Neural progenitor cell (in vitro differentiated cells): ENCODE data around the gene DNMT3L. TPM values are rescaled to one million over a fixed set of nuclear protein-coding genes. Genes with fewer than 3 reads are reported as not detected.

ENCODE experiments used
- DNase-seq: peaks from one replicate; pipeline ENCODE4 v3.0.0-alpha.2; 2016; ENCODE audit warnings: low spot score
- H2AFZ ChIP-seq: fragments of 200-600 bp; sonication (generic); replicated peaks from 2 replicates; pipeline ENCODE4 v1.6.1; 2016; ENCODE audit warnings: antibody characterized with exemption
- H3F3A ChIP-seq: fragments of 200-600 bp; sonication (generic); 2 replicates; pipeline ENCODE4 v1.6.1; 2016; ENCODE audit warnings: antibody characterized with exemption, low read depth
- H3K27ac ChIP-seq: fragments of 200-600 bp; sonication (generic); 2 replicates; pipeline ENCODE4 v1.5.1; 2016; ENCODE audit warnings: mild to moderate bottlenecking
- H3K27me3 ChIP-seq: fragments of 200-600 bp; sonication (generic); 2 replicates; pipeline ENCODE4 v1.6.1; 2016; ENCODE audit warnings: mild to moderate bottlenecking, moderate library complexity
- H3K36me3 ChIP-seq: fragments of 200-600 bp; sonication (generic); 2 replicates; pipeline ENCODE4 v1.5.1; 2016
- H3K4me1 ChIP-seq: fragments of 200-600 bp; sonication (generic); 2 replicates; pipeline ENCODE4 v1.6.1; 2016; ENCODE audit warnings: mixed run types
- H3K4me2 ChIP-seq: fragments of 200-600 bp; sonication (generic); 2 replicates; pipeline ENCODE4 v1.6.1; 2016
- H3K4me3 ChIP-seq: fragments of 200-600 bp; sonication (generic); 2 replicates; pipeline ENCODE4 v1.5.1; 2016
- H3K79me2 ChIP-seq: fragments of 200-600 bp; sonication (generic); 2 replicates; pipeline ENCODE4 v1.6.1; 2016; ENCODE audit warnings: low read depth
- H3K9ac ChIP-seq: fragments of 200-600 bp; sonication (generic); 2 replicates; pipeline ENCODE4 v1.6.1; 2016
- H3K9me3 ChIP-seq: fragments of 200-600 bp; sonication (generic); 2 replicates; pipeline ENCODE4 v1.5.1; 2016; ENCODE audit warnings: low read depth
- H4K20me1 ChIP-seq: fragments of 200-600 bp; sonication (generic); 2 replicates; pipeline ENCODE4 v1.6.1; 2016; ENCODE audit warnings: low read depth
- H3K27ac Mint-ChIP-seq: 3 replicates; pipeline ENCODE4 v1.8.0; 2021; ENCODE audit warnings: mixed read lengths
- H3K27me3 Mint-ChIP-seq: 2 replicates; pipeline ENCODE4 v1.8.0; 2022; ENCODE audit warnings: low read depth, mild to moderate bottlenecking, inconsistent platforms, moderate library complexity, mixed read lengths; ENCODE audit not compliant: insufficient read depth
- H3K36me3 Mint-ChIP-seq: 3 replicates; pipeline ENCODE4 v1.8.0; 2021; ENCODE audit warnings: mixed read lengths
- H3K4me1 Mint-ChIP-seq: 3 replicates; pipeline ENCODE4 v1.8.0; 2021; ENCODE audit warnings: mixed read lengths
- H3K4me3 Mint-ChIP-seq: 3 replicates; pipeline ENCODE4 v1.8.0; 2021; ENCODE audit warnings: mild to moderate bottlenecking, moderate library complexity, mixed read lengths
- H3K9me3 Mint-ChIP-seq: 3 replicates; pipeline ENCODE4 v1.8.0; 2020; ENCODE audit warnings: mixed read lengths
- EZH2 ChIP-seq: fragments of 200-600 bp; sonication (generic); IDR thresholded peaks from 2 replicates; pipeline ENCODE4 v1.6.1; 2017; ENCODE audit warnings: antibody characterized with exemption, mild to moderate bottlenecking, moderate library complexity
- EZH2phosphoT487 ChIP-seq: fragments of 200-600 bp; sonication (generic); IDR thresholded peaks from 2 replicates; pipeline ENCODE4 v1.6.1; 2017; ENCODE audit warnings: antibody characterized with exemption
- total RNA-seq: library from RNA; depleted of rRNA; stranded (reverse); fragments of >200 nt; gene quantifications from 2 replicates; pipeline ENCODE4 v1.2.3, GENCODE V29; 2015; ENCODE audit warnings: low replicate concordance
- TF ChIP-seq, protein P1 (sequence below): fragments of 200-600 bp; sonication (generic); IDR thresholded peaks from 2 replicates; pipeline ENCODE4 v1.5.1; 2017; ENCODE audit warnings: antibody characterized with exemption, mild to moderate bottlenecking

DNMT3L gene
- total RNA-seq, 1 donor from 2014 or later, result not detected

DNA sequence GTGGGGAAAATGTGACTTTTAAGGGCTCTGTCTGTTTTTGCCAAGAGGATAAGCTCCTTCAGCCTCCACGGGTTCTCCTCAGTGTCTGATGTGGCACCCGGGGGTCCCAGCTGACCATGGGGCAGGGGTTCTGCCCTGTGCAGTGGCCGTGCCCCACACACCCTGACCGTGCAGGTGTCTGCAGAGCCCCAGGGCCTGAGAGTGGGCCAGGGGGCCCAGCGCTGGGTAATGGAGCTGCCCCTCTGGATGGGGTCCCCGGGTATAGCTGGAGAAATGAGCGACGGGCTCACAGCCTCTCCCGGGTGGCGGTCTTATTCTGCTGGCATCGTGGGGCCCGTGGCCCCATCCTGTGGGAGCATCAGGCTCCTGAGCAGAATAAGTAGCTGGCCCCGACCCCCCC is 35.2 kb upstream of the DNMT3L start:
- Histone ChIP-seq H4K20me1 (peaks cover 15% of the 10 kb centered on the region), H3K9ac (no peak overlapping the region), H3K4me1 (peaks cover 8% of the 10 kb centered on the region), H3K9me3 (no peaks in the 10 kb centered on the region), H3K79me2 (peaks cover 2% of the 10 kb centered on the region), H3K36me3 (no peaks in the 10 kb centered on the region), H3K27ac (no peak overlapping the region), H2AFZ (no peak overlapping the region), H3F3A (peaks cover 4% of the 10 kb centered on the region), H3K4me2 (no peak overlapping the region), H3K27me3 (peaks cover 22% of the 10 kb centered on the region), H3K4me3 (no peak overlapping the region)
- H3K36me3 Mint-ChIP-seq, result no peaks in the 10 kb centered on the region
- TF ChIP-seq, protein P1, sequence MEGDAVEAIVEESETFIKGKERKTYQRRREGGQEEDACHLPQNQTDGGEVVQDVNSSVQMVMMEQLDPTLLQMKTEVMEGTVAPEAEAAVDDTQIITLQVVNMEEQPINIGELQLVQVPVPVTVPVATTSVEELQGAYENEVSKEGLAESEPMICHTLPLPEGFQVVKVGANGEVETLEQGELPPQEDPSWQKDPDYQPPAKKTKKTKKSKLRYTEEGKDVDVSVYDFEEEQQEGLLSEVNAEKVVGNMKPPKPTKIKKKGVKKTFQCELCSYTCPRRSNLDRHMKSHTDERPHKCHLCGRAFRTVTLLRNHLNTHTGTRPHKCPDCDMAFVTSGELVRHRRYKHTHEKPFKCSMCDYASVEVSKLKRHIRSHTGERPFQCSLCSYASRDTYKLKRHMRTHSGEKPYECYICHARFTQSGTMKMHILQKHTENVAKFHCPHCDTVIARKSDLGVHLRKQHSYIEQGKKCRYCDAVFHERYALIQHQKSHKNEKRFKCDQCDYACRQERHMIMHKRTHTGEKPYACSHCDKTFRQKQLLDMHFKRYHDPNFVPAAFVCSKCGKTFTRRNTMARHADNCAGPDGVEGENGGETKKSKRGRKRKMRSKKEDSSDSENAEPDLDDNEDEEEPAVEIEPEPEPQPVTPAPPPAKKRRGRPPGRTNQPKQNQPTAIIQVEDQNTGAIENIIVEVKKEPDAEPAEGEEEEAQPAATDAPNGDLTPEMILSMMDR, result no peak
- TF ChIP-seq EZH2, result no peak
- no peak for TF ChIP-seq EZH2phosphoT487
- H3K27ac Mint-ChIP-seq, result no peak overlapping the region
- no peaks in the 10 kb centered on the region for H3K27me3 Mint-ChIP-seq
- H3K4me1 Mint-ChIP-seq, result peaks cover 11% of the 10 kb centered on the region
- DNase-seq, result no peak
- H3K9me3 Mint-ChIP-seq, result no peaks in the 10 kb centered on the region
- H3K4me3 Mint-ChIP-seq, result no peak overlapping the region

DNA sequence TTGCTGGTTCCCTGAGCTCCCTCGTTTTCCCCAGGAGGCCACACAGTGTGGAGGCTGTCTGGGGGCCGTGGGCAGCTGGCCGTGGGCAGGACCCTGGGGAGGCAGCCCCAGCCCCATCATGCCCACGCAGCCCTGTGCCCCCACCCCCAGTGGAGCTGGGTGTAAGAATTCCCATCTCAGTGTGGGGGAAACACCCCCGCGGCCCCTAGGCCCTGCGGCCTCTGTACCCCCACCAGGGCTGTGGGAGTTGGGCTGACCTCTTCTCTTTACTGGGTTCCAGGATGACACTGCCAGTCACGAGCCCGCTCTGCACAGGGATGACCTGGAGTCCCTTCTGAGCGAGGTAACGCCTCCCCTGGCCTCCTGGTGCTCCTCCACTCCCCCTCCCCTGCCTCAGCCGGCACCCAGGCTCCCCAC is 34.4 kb upstream of the DNMT3L start:
- Histone ChIP-seq H3K36me3 (no peaks in the 10 kb centered on the region), H3K9ac (no peak overlapping the region), H3K27me3 (peaks cover 22% of the 10 kb centered on the region), H3F3A (peaks cover 4% of the 10 kb centered on the region), H3K4me2 (no peak overlapping the region), H3K4me1 (peaks cover 8% of the 10 kb centered on the region), H2AFZ (no peak overlapping the region), H3K27ac (no peak overlapping the region), H3K79me2 (no peaks in the 10 kb centered on the region), H3K4me3 (no peak overlapping the region), H3K9me3 (no peaks in the 10 kb centered on the region), H4K20me1 (peaks cover 7% of the 10 kb centered on the region)
- DNase-seq, result no peak
- Mint-ChIP-seq H3K27me3 (no peaks in the 10 kb centered on the region), H3K4me3 (no peak overlapping the region), H3K36me3 (no peaks in the 10 kb centered on the region), H3K4me1 (peaks cover 7% of the 10 kb centered on the region), H3K27ac (no peak overlapping the region), H3K9me3 (no peaks in the 10 kb centered on the region)
- TF ChIP-seq EZH2phosphoT487 (no peak), EZH2 (no peak)
- TF ChIP-seq, protein P1, result no peak

DNA sequence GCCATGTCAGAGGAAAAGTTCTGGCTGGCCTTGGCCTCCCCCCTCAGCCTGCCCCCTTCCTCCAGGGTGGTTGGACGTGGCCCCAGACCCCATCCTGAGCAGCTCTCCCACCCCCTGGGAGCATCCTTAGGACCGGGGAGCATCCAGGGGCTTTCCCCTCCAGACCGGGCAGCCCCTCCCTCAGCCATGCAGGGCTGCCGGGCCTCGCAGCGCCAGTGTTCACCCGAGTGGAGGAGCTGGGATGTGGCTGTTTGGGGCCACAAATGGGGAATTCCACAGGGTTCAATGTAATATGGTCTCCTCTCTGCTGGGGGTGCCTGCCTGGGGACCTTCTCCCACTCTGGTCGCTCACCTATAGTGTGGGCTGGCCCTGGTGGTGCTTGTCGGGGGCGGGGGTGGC is 33.9 kb upstream of the DNMT3L start:
- Histone ChIP-seq H3K9ac (no peak overlapping the region), H2AFZ (no peak overlapping the region), H3K79me2 (no peaks in the 10 kb centered on the region), H3K4me3 (no peak overlapping the region), H3K27me3 (peaks cover 22% of the 10 kb centered on the region), H4K20me1 (peaks cover 3% of the 10 kb centered on the region), H3K27ac (no peak overlapping the region), H3K4me2 (no peak overlapping the region), H3K9me3 (no peaks in the 10 kb centered on the region), H3F3A (peaks cover 4% of the 10 kb centered on the region), H3K36me3 (no peaks in the 10 kb centered on the region), H3K4me1 (peaks cover 4% of the 10 kb centered on the region)
- Mint-ChIP-seq H3K36me3 (no peaks in the 10 kb centered on the region), H3K9me3 (no peaks in the 10 kb centered on the region), H3K27ac (no peak overlapping the region), H3K27me3 (peaks cover 2% of the 10 kb centered on the region), H3K4me3 (no peak overlapping the region), H3K4me1 (peaks cover 5% of the 10 kb centered on the region)
- no peak for DNase-seq
- no peak for TF ChIP-seq EZH2
- TF ChIP-seq, protein P1, result no peak
